WTC11 (cell line): ENCODE measurements around the gene DUSP15.

Source experiments
- ESRRA ChIP-seq: sonication (generic); formaldehyde crosslinking; IDR thresholded peaks from 2 replicates; pipeline ENCODE4 v1.8.1; 2022; ENCODE audit warnings: mild to moderate bottlenecking, missing genetic modification reagents, borderline replicate concordance
- GABPB1 ChIP-seq: sonication (generic); formaldehyde crosslinking; IDR thresholded peaks from 2 replicates; pipeline ENCODE4 v1.8.1; 2023; ENCODE audit warnings: mild to moderate bottlenecking, missing genetic modification reagents
- SOX15 ChIP-seq: fragments of 250-450 bp; sonication (Bioruptor Pico); IDR thresholded peaks from 2 replicates; pipeline ENCODE4 v1.9.0; 2021; ENCODE audit warnings: mild to moderate bottlenecking

GRCh38 chr20:31811198-31811597, 59.1 kb downstream of the DUSP15 start:
- TF ChIP-seq SOX15 (CRISPR knock-in tag), result no peak
- TF ChIP-seq ESRRA (CRISPR knock-in tag), result no peak
- no peak for TF ChIP-seq GABPB1 (CRISPR knock-in tag)
